Measurements from ENCODE around the gene NCKAP5. TPM values are rescaled to one million over a fixed set of nuclear protein-coding genes. Genes with fewer than 3 reads are reported as not detected.

NCKAP5 gene
- polyA plus RNA-seq, 2 of the 4 experiments (the other 2 are of a cell fraction) = 3.0 to 4.1 TPM

GRCh38 chr2:133157141-133157540 is 411.1 kb downstream of the NCKAP5 start:
- TF ChIP-seq GATA3 (IDR thresholded peaks at IDR 0.05; ENCODE audit: borderline replicate concordance) (no peak), RFX5 (IDR thresholded peaks at IDR 0.05) (no peak), BCL3 (IDR thresholded peaks at IDR 0.05) (no peak), SMC3 (IDR thresholded peaks at IDR 0.05) (no peak), SREBF2 (IDR thresholded peaks at IDR 0.05) (no peak), POLR2A (IDR thresholded peaks at IDR 0.05; ENCODE audit: low read length) (no peak), NR3C1 (IDR thresholded peaks at IDR 0.05) (no peak), EHF (CRISPR knock-in tag; IDR thresholded peaks at IDR 0.05) (no peak)
- TF ChIP-seq, protein P1, sequence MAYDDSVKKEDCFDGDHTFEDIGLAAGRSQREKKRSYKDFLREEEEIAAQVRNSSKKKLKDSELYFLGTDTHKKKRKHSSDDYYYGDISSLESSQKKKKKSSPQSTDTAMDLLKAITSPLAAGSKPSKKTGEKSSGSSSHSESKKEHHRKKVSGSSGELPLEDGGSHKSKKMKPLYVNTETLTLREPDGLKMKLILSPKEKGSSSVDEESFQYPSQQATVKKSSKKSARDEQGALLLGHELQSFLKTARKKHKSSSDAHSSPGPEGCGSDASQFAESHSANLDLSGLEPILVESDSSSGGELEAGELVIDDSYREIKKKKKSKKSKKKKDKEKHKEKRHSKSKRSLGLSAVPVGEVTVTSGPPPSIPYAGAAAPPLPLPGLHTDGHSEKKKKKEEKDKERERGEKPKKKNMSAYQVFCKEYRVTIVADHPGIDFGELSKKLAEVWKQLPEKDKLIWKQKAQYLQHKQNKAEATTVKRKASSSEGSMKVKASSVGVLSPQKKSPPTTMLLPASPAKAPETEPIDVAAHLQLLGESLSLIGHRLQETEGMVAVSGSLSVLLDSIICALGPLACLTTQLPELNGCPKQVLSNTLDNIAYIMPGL (CRISPR knock-in tag; IDR thresholded peaks at IDR 0.05; ENCODE audit: borderline replicate concordance) = no peak
- no peak for ATAC-seq
- CTCF ChIA-PET = no interaction called here
- 72% methylated on average over 3 of the region's 3 CpGs for WGBS (ENCODE audit: missing lambda C conversion rate)
- FAIRE-seq = no peak
- POLR2A ChIA-PET = no interaction called here
- H3K4me1 ChIP-seq = no peaks in the 10 kb centered on the region
- H3K4me2 ChIP-seq = no peak overlapping the region
- H3K27ac ChIP-seq = no peak overlapping the region
- no peak overlapping the region for H3K4me3 ChIP-seq
- no peaks in the 10 kb centered on the region for H3K9me3 ChIP-seq
- DNase-seq (ENCODE audit: low read depth in 1 of 2, low spot score in 1 of 2) = no peak

- CTCF ChIA-PET = interaction anchor here (1.3 kb wide), 1 partner anchor 18 kb away, joined by 3 read pairs; no protein-coding TSS in a partner anchor
- no peaks in the 10 kb centered on the region for H3K4me1 ChIP-seq
- TF ChIP-seq, protein P2, sequence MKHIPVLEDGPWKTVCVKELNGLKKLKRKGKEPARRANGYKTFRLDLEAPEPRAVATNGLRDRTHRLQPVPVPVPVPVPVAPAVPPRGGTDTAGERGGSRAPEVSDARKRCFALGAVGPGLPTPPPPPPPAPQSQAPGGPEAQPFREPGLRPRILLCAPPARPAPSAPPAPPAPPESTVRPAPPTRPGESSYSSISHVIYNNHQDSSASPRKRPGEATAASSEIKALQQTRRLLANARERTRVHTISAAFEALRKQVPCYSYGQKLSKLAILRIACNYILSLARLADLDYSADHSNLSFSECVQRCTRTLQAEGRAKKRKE (CRISPR knock-in tag; IDR thresholded peaks at IDR 0.05; ENCODE audit: low read depth) = no peak
- TF ChIP-seq, protein P3, sequence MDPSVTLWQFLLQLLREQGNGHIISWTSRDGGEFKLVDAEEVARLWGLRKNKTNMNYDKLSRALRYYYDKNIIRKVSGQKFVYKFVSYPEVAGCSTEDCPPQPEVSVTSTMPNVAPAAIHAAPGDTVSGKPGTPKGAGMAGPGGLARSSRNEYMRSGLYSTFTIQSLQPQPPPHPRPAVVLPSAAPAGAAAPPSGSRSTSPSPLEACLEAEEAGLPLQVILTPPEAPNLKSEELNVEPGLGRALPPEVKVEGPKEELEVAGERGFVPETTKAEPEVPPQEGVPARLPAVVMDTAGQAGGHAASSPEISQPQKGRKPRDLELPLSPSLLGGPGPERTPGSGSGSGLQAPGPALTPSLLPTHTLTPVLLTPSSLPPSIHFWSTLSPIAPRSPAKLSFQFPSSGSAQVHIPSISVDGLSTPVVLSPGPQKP (IDR thresholded peaks at IDR 0.05; ENCODE audit: low read depth, low read length) = no peak
- TF ChIP-seq, protein P4, sequence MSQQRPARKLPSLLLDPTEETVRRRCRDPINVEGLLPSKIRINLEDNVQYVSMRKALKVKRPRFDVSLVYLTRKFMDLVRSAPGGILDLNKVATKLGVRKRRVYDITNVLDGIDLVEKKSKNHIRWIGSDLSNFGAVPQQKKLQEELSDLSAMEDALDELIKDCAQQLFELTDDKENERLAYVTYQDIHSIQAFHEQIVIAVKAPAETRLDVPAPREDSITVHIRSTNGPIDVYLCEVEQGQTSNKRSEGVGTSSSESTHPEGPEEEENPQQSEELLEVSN (IDR thresholded peaks at IDR 0.05; ENCODE audit: borderline replicate concordance, low read depth) = no peak
- TF ChIP-seq RNF2 (IDR thresholded peaks at IDR 0.05; ENCODE audit: borderline replicate concordance, low read depth) (no peak), USF2 (IDR thresholded peaks at IDR 0.05) (no peak), HES2 (IDR thresholded peaks at IDR 0.05) (no peak), PHF8 (IDR thresholded peaks at IDR 0.05; ENCODE audit: borderline replicate concordance, low read depth) (no peak), SREBF2 (IDR thresholded peaks at IDR 0.05) (no peak), NFE2L2 (conservative IDR thresholded peaks at IDR 0.05; ENCODE audit: low read length) (no peak), TFCP2L1 (CRISPR knock-in tag; IDR thresholded peaks at IDR 0.05) (no peak), EP300 (IDR thresholded peaks at IDR 0.05) (no peak), NR3C1 (IDR thresholded peaks at IDR 0.05) (no peak), HEYL (CRISPR knock-in tag; IDR thresholded peaks at IDR 0.05) (no peak), CBX2 (IDR thresholded peaks at IDR 0.05; ENCODE audit: borderline replicate concordance, low read depth) (no peak), REST (IDR thresholded peaks at IDR 0.05) (no peak)
- 38% methylated on average over 1 of the region's 1 CpG for WGBS (ENCODE audit: missing lambda C conversion rate)
- ATAC-seq (no peak), DNase-seq (ENCODE audit: low read depth in 1 of 2, low spot score in 1 of 2) (no peak), FAIRE-seq (no peak)
- H3K4me2 ChIP-seq = no peak overlapping the region
- H3K27ac ChIP-seq = no peak overlapping the region
- no peaks in the 10 kb centered on the region for H3K9me3 ChIP-seq
- POLR2A ChIA-PET = no interaction called here
- H3K4me3 ChIP-seq = no peak overlapping the region
These were observed 415.5 kb downstream of the NCKAP5 start for GRCh38 chr2:133152801-133153200.

Measured in A549 (cell line).